Spleen (tissue), 7 donors: ENCODE measurements around the gene HEPACAM.

Experiments used
- CTCF ChIP-seq, 11 experiments: fragments of 200-600 bp in 7 of 11; fragments of 450-650 bp in 4 of 11; sonication (generic) in 4 of 11; IDR thresholded peaks in 8 of 11; conservative IDR thresholded peaks in 3 of 11; 1 replicate in 7 of 11; 2 replicates in 4 of 11; pipeline versions ENCODE4 v1.4.0 to v1.8.0; 2016 to 2021; ENCODE audit warnings: antibody characterized with exemption in 11 of 11, inconsistent platforms in 4 of 11, mild to moderate bottlenecking in 1 of 11
- POLR2A ChIP-seq, 3 donors: fragments of 450-650 bp; IDR thresholded peaks; one replicate each; pipeline ENCODE4 v1.5.1; 2017; ENCODE audit warnings: antibody characterized with exemption in 3 of 3, mild to moderate bottlenecking in 1 of 3
- POLR2AphosphoS5 ChIP-seq, 3 donors: sonication (generic); formaldehyde crosslinking; IDR thresholded peaks; one replicate each; pipeline ENCODE4 v1.5.1; 2017; ENCODE audit warnings: antibody characterized with exemption in 3 of 3
- donor health status: DM: no; HTN: no; CAD: no; lungs with moderate emphysema.
- donor health status: DM: no; HTN: no; CAD: no.
- donor health status: DM: no; HTN: no; CAD: no.

GRCh38 chr11:124970925-124971324 lies 35.1 kb upstream of the HEPACAM start:
- no peak for TF ChIP-seq POLR2AphosphoS5 (IDR thresholded peaks at IDR 0.05)
- no peak for TF ChIP-seq CTCF (IDR thresholded peaks at IDR 0.05 in 8 of 11, conservative IDR thresholded peaks at IDR 0.05 in 3 of 11)
- TF ChIP-seq POLR2A (IDR thresholded peaks at IDR 0.05) = no peak
